GM23338 (cell line): ENCODE results near the gene PHYKPL. TPM values are rescaled to one million over a fixed set of nuclear protein-coding genes. Genes with fewer than 3 reads are reported as not detected.
A peak's percentile ranks its signal among the peaks of the same experiment; 100 is the strongest.

ENCODE experiments used
- ATAC-seq: fragments of 200-7000 bp; cut with Tn5 transposase; 3 replicates; pipeline ENCODE4 v1.9.1; 2020
- DNase-seq: peaks from one replicate; pipeline ENCODE4 v3.0.0-alpha.2; 2015; ENCODE audit warnings: low spot score
- H2AFZ ChIP-seq: fragments of 200-600 bp; sonication (generic); 2 replicates; pipeline ENCODE4 v1.8.0; 2016; ENCODE audit warnings: antibody characterized with exemption, mild to moderate bottlenecking, moderate library complexity
- H3F3A ChIP-seq: fragments of 200-600 bp; sonication (generic); replicated peaks from 2 replicates; pipeline ENCODE4 v1.8.0; 2017; ENCODE audit warnings: antibody characterized with exemption, mixed run types, low read depth
- H3K27ac ChIP-seq: fragments of 200-600 bp; sonication (generic); 2 replicates; pipeline ENCODE4 v1.6.1; 2016; ENCODE audit warnings: low read depth
- H3K27me3 ChIP-seq: fragments of 200-600 bp; sonication (generic); 2 replicates; pipeline ENCODE4 v1.8.0; 2016; ENCODE audit warnings: mild to moderate bottlenecking, mixed run types, moderate library complexity; ENCODE audit not compliant: insufficient read depth
- H3K36me3 ChIP-seq: fragments of 200-600 bp; sonication (generic); 2 replicates; pipeline ENCODE4 v1.8.0; 2016; ENCODE audit warnings: mild to moderate bottlenecking; ENCODE audit not compliant: insufficient read depth
- H3K4me1 ChIP-seq: fragments of 200-600 bp; sonication (generic); 2 replicates; pipeline ENCODE4 v1.8.0; 2016; ENCODE audit warnings: mild to moderate bottlenecking, moderate library complexity; ENCODE audit not compliant: insufficient read depth
- H3K4me2 ChIP-seq: fragments of 200-600 bp; sonication (generic); 2 replicates; pipeline ENCODE4 v1.7.1; 2017; ENCODE audit warnings: mixed run types
- H3K4me3 ChIP-seq: fragments of 200-600 bp; sonication (generic); 2 replicates; pipeline ENCODE4 v1.6.1; 2016; ENCODE audit warnings: mixed run types
- H3K79me2 ChIP-seq: fragments of 200-600 bp; sonication (generic); replicated peaks from 2 replicates; pipeline ENCODE4 v1.8.0; 2017; ENCODE audit warnings: mild to moderate bottlenecking; ENCODE audit not compliant: insufficient read depth
- H3K9me2 ChIP-seq: fragments of 200-600 bp; sonication (generic); 2 replicates; pipeline ENCODE4 v1.8.0; 2017; ENCODE audit not compliant: insufficient read depth
- H4K20me1 ChIP-seq: fragments of 200-600 bp; sonication (generic); replicated peaks from 2 replicates; pipeline ENCODE4 v1.8.0; 2017; ENCODE audit warnings: mild to moderate bottlenecking; ENCODE audit not compliant: insufficient read depth
- H3K27ac Mint-ChIP-seq: 2 replicates; pipeline ENCODE4 v1.8.0; 2020; ENCODE audit warnings: inconsistent platforms, mild to moderate bottlenecking, moderate library complexity, mixed read lengths
- H3K27me3 Mint-ChIP-seq: 3 replicates; pipeline ENCODE4 v1.8.0; 2022; ENCODE audit warnings: low read depth, mild to moderate bottlenecking, moderate library complexity, mixed read lengths, inconsistent platforms; ENCODE audit not compliant: insufficient read depth, poor library complexity
- H3K36me3 Mint-ChIP-seq: 3 replicates; pipeline ENCODE4 v1.8.0; 2021; ENCODE audit warnings: low read depth, mild to moderate bottlenecking, inconsistent platforms, moderate library complexity, mixed read lengths
- H3K4me1 Mint-ChIP-seq: 3 replicates; pipeline ENCODE4 v1.8.0; 2020; ENCODE audit warnings: mild to moderate bottlenecking, inconsistent platforms, mixed read lengths
- H3K4me3 Mint-ChIP-seq: 3 replicates; pipeline ENCODE4 v1.8.0; 2021; ENCODE audit warnings: moderate library complexity, mild to moderate bottlenecking, inconsistent platforms, mixed read lengths
- H3K9me3 Mint-ChIP-seq: 3 replicates; pipeline ENCODE4 v1.8.0; 2020; ENCODE audit warnings: moderate library complexity, mild to moderate bottlenecking, inconsistent platforms, mixed read lengths
- CREB1 ChIP-seq: fragments of 250-450 bp; sonication (Bioruptor Pico); IDR thresholded peaks from 2 replicates; pipeline ENCODE4 v1.5.0; 2020; ENCODE audit warnings: low read depth, mild to moderate bottlenecking, moderate library complexity
- CTCF ChIP-seq, 2 experiments: fragments of 200-600 bp in 1 of 2; sonication (generic) in 1 of 2; conservative IDR thresholded peaks; 2 replicates each; pipeline versions ENCODE4 v1.5.1 to v1.6.1; 2016 to 2017; ENCODE audit warnings: antibody characterized with exemption in 2 of 2, low read depth in 2 of 2, mild to moderate bottlenecking in 2 of 2, moderate library complexity in 1 of 2
- JUNB ChIP-seq: IDR thresholded peaks from one replicate; pipeline ENCODE4 v1.6.1; 2016; ENCODE audit warnings: antibody characterized with exemption; ENCODE audit not compliant: unreplicated experiment
- POLR2AphosphoS5 ChIP-seq: IDR thresholded peaks from 2 replicates; pipeline ENCODE4 v1.6.1; 2016; ENCODE audit warnings: antibody characterized with exemption, low read depth
- ZNF114 ChIP-seq: fragments of 250-450 bp; sonication (Bioruptor Pico); IDR thresholded peaks from 2 replicates; pipeline ENCODE4 v1.5.0; 2020; ENCODE audit warnings: mild to moderate bottlenecking, moderate library complexity
- ZNF331 ChIP-seq: fragments of 250-450 bp; sonication (Bioruptor Pico); IDR thresholded peaks from 2 replicates; pipeline ENCODE4 v1.5.0; 2020; ENCODE audit warnings: low read depth, mild to moderate bottlenecking, moderate library complexity
- polyA plus RNA-seq: library from polyadenylated mRNA; unstranded; fragments of >200 nt; fragmentation: Nextera tagmentation; extraction: Ambion mirVana; gene quantifications from 2 replicates; pipeline ENCODE4 v1.2.1, GENCODE V29; 2016
- total RNA-seq: library from RNA; depleted of rRNA; stranded (reverse); fragments of >200 nt; shearing (Covaris generic); gene quantifications from 2 replicates; pipeline ENCODE4 v1.2.3, GENCODE V29; 2014
- TF ChIP-seq, protein P1 (sequence below): IDR thresholded peaks from one replicate; pipeline ENCODE4 v1.6.1; 2018; ENCODE audit warnings: antibody characterized with exemption; ENCODE audit not compliant: unreplicated experiment

The PHYKPL gene
- total and polyA plus RNA-seq, 2 experiments from 2014 or later: 15.9 to 20.8 TPM

- Mint-ChIP-seq H3K27me3 (peaks cover 21% of the 10 kb centered on the region), H3K4me1 (peaks cover 6% of the 10 kb centered on the region), H3K36me3 (no peaks in the 10 kb centered on the region), H3K9me3 (peaks cover 5% of the 10 kb centered on the region; the same call in 2 of the 3 replicates), H3K4me3 (no peak overlapping the region), H3K27ac (no peak overlapping the region)
- H3K4me3 ChIP-seq: no peak overlapping the region
- H3F3A ChIP-seq: no peaks in the 10 kb centered on the region
- no peak overlapping the region for H2AFZ ChIP-seq
- H3K36me3 ChIP-seq: no peaks in the 10 kb centered on the region
- ATAC-seq (no peak), DNase-seq (no peak)
- H4K20me1 ChIP-seq: no peaks in the 10 kb centered on the region
- H3K27me3 ChIP-seq: no peaks in the 10 kb centered on the region
- no peaks in the 10 kb centered on the region for H3K4me1 ChIP-seq
- no peaks in the 10 kb centered on the region for H3K9me2 ChIP-seq
- H3K27ac ChIP-seq: no peak overlapping the region
- H3K79me2 ChIP-seq: no peaks in the 10 kb centered on the region
- H3K4me2 ChIP-seq: no peak overlapping the region
- TF ChIP-seq POLR2AphosphoS5 (no peak), CREB1 (no peak), JUNB (no peak), CTCF (conservative IDR thresholded peaks at IDR 0.05; ENCODE audit: low read depth in 2 of 2) (no peak), ZNF331 (CRISPR knock-in tag) (no peak)
- TF ChIP-seq, protein P1, sequence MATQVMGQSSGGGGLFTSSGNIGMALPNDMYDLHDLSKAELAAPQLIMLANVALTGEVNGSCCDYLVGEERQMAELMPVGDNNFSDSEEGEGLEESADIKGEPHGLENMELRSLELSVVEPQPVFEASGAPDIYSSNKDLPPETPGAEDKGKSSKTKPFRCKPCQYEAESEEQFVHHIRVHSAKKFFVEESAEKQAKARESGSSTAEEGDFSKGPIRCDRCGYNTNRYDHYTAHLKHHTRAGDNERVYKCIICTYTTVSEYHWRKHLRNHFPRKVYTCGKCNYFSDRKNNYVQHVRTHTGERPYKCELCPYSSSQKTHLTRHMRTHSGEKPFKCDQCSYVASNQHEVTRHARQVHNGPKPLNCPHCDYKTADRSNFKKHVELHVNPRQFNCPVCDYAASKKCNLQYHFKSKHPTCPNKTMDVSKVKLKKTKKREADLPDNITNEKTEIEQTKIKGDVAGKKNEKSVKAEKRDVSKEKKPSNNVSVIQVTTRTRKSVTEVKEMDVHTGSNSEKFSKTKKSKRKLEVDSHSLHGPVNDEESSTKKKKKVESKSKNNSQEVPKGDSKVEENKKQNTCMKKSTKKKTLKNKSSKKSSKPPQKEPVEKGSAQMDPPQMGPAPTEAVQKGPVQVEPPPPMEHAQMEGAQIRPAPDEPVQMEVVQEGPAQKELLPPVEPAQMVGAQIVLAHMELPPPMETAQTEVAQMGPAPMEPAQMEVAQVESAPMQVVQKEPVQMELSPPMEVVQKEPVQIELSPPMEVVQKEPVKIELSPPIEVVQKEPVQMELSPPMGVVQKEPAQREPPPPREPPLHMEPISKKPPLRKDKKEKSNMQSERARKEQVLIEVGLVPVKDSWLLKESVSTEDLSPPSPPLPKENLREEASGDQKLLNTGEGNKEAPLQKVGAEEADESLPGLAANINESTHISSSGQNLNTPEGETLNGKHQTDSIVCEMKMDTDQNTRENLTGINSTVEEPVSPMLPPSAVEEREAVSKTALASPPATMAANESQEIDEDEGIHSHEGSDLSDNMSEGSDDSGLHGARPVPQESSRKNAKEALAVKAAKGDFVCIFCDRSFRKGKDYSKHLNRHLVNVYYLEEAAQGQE: no peak
These were observed 48.0 kb upstream of the PHYKPL start for GRCh38 chr5:178280631-178281030.

DNA sequence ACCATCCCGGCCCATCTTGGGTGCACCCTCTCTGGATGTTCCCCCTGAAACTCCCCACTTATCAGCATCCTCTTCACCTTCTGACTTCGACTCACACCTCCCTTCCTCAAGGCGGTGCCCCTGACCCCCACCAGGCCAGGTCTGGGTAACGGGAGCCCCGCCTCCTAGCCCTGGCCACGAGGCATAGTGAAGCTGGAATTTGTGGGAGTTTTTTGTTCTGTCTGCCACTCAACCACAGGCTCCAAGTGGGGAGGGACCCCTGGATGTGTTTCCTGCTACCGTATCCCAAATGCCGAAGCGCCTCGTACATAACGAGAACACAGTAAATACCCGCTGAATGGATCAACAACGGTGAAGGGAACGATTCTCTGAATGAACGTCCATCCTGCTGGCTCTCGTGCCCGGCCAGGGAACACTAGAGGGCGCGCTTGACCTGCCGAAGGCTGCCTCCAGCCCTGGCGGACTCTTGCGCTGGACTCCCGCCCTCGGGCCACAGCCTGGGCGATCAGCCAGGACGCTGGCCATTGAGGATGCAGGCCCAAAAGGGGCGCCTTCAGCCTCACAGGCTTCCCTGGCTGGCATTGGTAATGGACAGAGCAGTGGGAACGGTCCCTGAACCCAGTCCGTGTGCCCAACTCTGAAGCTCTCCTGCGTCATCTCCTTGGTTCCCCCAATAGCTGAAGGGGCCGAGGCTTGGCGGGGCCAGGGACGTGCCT lies 47.3 kb upstream of the PHYKPL start:
- Histone ChIP-seq H3F3A (no peaks in the 10 kb centered on the region), H2AFZ (peak overlapping the region; percentile 47), H3K4me1 (no peaks in the 10 kb centered on the region), H3K9me2 (no peaks in the 10 kb centered on the region), H3K4me2 (no peak overlapping the region), H3K27me3 (no peaks in the 10 kb centered on the region), H3K27ac (no peak overlapping the region), H3K4me3 (peak overlapping the region; percentile 42; the same call in 1 of the 2 replicates), H4K20me1 (no peaks in the 10 kb centered on the region), H3K36me3 (no peaks in the 10 kb centered on the region), H3K79me2 (no peaks in the 10 kb centered on the region)
- ATAC-seq: peak; percentile 96
- peaks cover 6% of the 10 kb centered on the region for H3K4me1 Mint-ChIP-seq
- no peak overlapping the region for H3K27ac Mint-ChIP-seq
- peak overlapping the region; percentile 53; the same call in 1 of the 3 replicates for H3K4me3 Mint-ChIP-seq
- peaks cover 5% of the 10 kb centered on the region; the same call in 2 of the 3 replicates for H3K9me3 Mint-ChIP-seq
- peaks cover 21% of the 10 kb centered on the region for H3K27me3 Mint-ChIP-seq
- peak; percentile 93 to 100 for TF ChIP-seq CTCF (conservative IDR thresholded peaks at IDR 0.05; ENCODE audit: low read depth in 2 of 2)
- TF ChIP-seq ZNF114: no peak
- DNase-seq: peak; percentile 95
- no peaks in the 10 kb centered on the region for H3K36me3 Mint-ChIP-seq
